ENCODE data around the gene SCAPER. TPM values are rescaled to one million over a fixed set of nuclear protein-coding genes. Genes with fewer than 3 reads are reported as not detected.
"Not testable (repeated sequence)": the region's sequence is repeated elsewhere in the genome, so short reads cannot be mapped to it uniquely, and the experiment has no call there.

SCAPER gene
- total RNA-seq, 1 donor: 8.3 TPM

- not testable (repeated sequence) for H3K4me2 ChIP-seq (ENCODE audit: insufficient read depth, low read length); H3K4me1 ChIP-seq (ENCODE audit: insufficient read depth, low read length); H3K27me3 ChIP-seq (ENCODE audit: insufficient read depth, low read length); H3K4me3 ChIP-seq (ENCODE audit: insufficient read depth, low read length); H3K27ac ChIP-seq (ENCODE audit: low read depth, low read length); H3K9me3 ChIP-seq (ENCODE audit: low read depth, low read length); H4K20me1 ChIP-seq (ENCODE audit: insufficient read depth, low read length); H2AFZ ChIP-seq (ENCODE audit: low read length); H3K79me2 ChIP-seq (ENCODE audit: insufficient read depth, low read length); DNase-seq (ENCODE audit: insufficient read length, low spot score, missing footprints); H3K36me3 ChIP-seq (ENCODE audit: insufficient read depth, low read length)
Measured at GRCh38 chr15:76887280-76888141, 17.6 kb downstream of the SCAPER start.

DNA sequence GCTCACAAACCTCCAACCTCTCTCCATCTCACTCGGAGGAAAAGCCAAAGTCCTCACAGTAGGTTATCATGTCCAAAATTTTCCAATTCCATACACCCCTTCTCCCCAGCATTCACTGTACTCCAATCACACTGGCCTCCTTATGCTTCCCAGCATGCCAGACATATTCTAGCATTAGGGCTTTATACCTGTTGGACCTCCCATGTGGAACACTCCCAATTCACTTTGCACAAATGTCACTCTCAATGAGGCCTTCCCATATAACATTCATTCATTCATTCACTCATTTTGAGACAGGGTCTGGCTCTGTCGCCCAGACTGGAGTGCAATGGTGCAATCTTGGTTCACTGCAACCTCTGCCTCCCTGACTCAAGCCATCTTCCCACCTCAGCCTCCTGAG is 19.9 kb downstream of the SCAPER start:
- DNase-seq (ENCODE audit: insufficient read length, low spot score, missing footprints): no peak
- no peaks in the 10 kb centered on the region for H3K36me3 ChIP-seq (ENCODE audit: insufficient read depth, low read length)
- no peak overlapping the region for H3K27ac ChIP-seq (ENCODE audit: low read depth, low read length)
- no peak overlapping the region for H3K4me2 ChIP-seq (ENCODE audit: insufficient read depth, low read length)
- H3K9me3 ChIP-seq (ENCODE audit: low read depth, low read length): no peaks in the 10 kb centered on the region
- H2AFZ ChIP-seq (ENCODE audit: low read length): no peak overlapping the region
- H3K4me1 ChIP-seq (ENCODE audit: insufficient read depth, low read length): no peaks in the 10 kb centered on the region
- H3K27me3 ChIP-seq (ENCODE audit: insufficient read depth, low read length): no peaks in the 10 kb centered on the region
- H4K20me1 ChIP-seq (ENCODE audit: insufficient read depth, low read length): peaks cover 5% of the 10 kb centered on the region
- no peak for TF ChIP-seq CTCF (IDR thresholded peaks at IDR 0.05; ENCODE audit: extremely low read depth, low read depth, low read length)
- H3K4me3 ChIP-seq (ENCODE audit: insufficient read depth, low read length): no peak overlapping the region
- peaks cover 7% of the 10 kb centered on the region for H3K79me2 ChIP-seq (ENCODE audit: insufficient read depth, low read length)

- Histone ChIP-seq H3K27ac (ENCODE audit: low read depth, low read length) (no peak overlapping the region), H3K36me3 (ENCODE audit: insufficient read depth, low read length) (no peaks in the 10 kb centered on the region), H3K79me2 (ENCODE audit: insufficient read depth, low read length) (no peaks in the 10 kb centered on the region), H3K27me3 (ENCODE audit: insufficient read depth, low read length) (no peaks in the 10 kb centered on the region), H3K4me1 (ENCODE audit: insufficient read depth, low read length) (no peaks in the 10 kb centered on the region), H3K9me3 (ENCODE audit: low read depth, low read length) (no peaks in the 10 kb centered on the region), H3K4me2 (ENCODE audit: insufficient read depth, low read length) (no peak overlapping the region), H2AFZ (ENCODE audit: low read length) (no peak overlapping the region), H3K4me3 (ENCODE audit: insufficient read depth, low read length) (no peak overlapping the region), H4K20me1 (ENCODE audit: insufficient read depth, low read length) (no peaks in the 10 kb centered on the region)
- DNase-seq (ENCODE audit: insufficient read length, low spot score, missing footprints): no peak
- TF ChIP-seq CTCF (IDR thresholded peaks at IDR 0.05; ENCODE audit: extremely low read depth, low read depth, low read length): no peak
Measured at GRCh38 chr15:76875911-76876310, 29.2 kb downstream of the SCAPER start.

GRCh38 chr15:76873066-76873465 is 32.1 kb downstream of the SCAPER start:
- H3K9me3 ChIP-seq (ENCODE audit: low read depth, low read length); H3K79me2 ChIP-seq (ENCODE audit: insufficient read depth, low read length); H3K36me3 ChIP-seq (ENCODE audit: insufficient read depth, low read length); H4K20me1 ChIP-seq (ENCODE audit: insufficient read depth, low read length); H3K4me2 ChIP-seq (ENCODE audit: insufficient read depth, low read length); H3K27me3 ChIP-seq (ENCODE audit: insufficient read depth, low read length); H3K4me1 ChIP-seq (ENCODE audit: insufficient read depth, low read length); DNase-seq (ENCODE audit: insufficient read length, low spot score, missing footprints); H3K27ac ChIP-seq (ENCODE audit: low read depth, low read length); H3K4me3 ChIP-seq (ENCODE audit: insufficient read depth, low read length); H2AFZ ChIP-seq (ENCODE audit: low read length): not testable (repeated sequence)

DNA sequence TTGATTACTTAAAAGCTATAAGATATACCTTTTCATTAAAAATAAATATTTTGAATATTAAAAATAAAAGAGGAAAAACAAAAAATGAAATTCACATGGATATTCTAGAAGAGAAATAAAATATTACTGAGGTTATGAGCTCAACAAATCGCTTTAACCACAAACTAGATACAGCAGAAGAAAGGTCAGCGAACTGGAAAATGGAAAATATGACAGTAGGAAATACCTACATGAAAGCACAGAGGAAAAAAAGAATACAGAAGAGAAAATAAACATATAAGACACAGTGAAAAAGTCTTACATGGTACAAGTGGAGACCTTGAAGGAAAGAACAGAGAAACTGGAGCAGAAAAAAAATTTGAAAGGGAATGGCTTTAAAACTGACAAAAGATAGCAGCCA is 33.2 kb downstream of the SCAPER start:
- Histone ChIP-seq H3K4me1 (ENCODE audit: insufficient read depth, low read length) (no peaks in the 10 kb centered on the region), H4K20me1 (ENCODE audit: insufficient read depth, low read length) (no peaks in the 10 kb centered on the region), H3K4me3 (ENCODE audit: insufficient read depth, low read length) (no peak overlapping the region), H3K27me3 (ENCODE audit: insufficient read depth, low read length) (no peaks in the 10 kb centered on the region), H2AFZ (ENCODE audit: low read length) (no peak overlapping the region), H3K4me2 (ENCODE audit: insufficient read depth, low read length) (no peak overlapping the region), H3K27ac (ENCODE audit: low read depth, low read length) (no peak overlapping the region), H3K79me2 (ENCODE audit: insufficient read depth, low read length) (no peaks in the 10 kb centered on the region), H3K36me3 (ENCODE audit: insufficient read depth, low read length) (no peaks in the 10 kb centered on the region), H3K9me3 (ENCODE audit: low read depth, low read length) (no peaks in the 10 kb centered on the region)
- DNase-seq (ENCODE audit: insufficient read length, low spot score, missing footprints): no peak
- TF ChIP-seq CTCF (IDR thresholded peaks at IDR 0.05; ENCODE audit: extremely low read depth, low read depth, low read length): no peak
